OCI-LY1 (cell line): ENCODE measurements around the gene SAMD11.
"Not testable (repeated sequence)": the region's sequence is repeated elsewhere in the genome, so short reads cannot be mapped to it uniquely, and the experiment has no call there.

Source experiments
- CTCF ChIP-seq: fragments of 200-600 bp; sonication (generic), shearing (Covaris generic); IDR thresholded peaks from 2 replicates; pipeline ENCODE4 v1.5.1; 2017; ENCODE audit warnings: mild to moderate bottlenecking, antibody characterized with exemption, low read length, moderate library complexity, mixed read lengths
- EZH2 ChIP-seq: fragments of 200-600 bp; sonication (generic), shearing (Covaris generic); IDR thresholded peaks from 2 replicates; pipeline ENCODE4 v1.8.0; 2017; ENCODE audit warnings: borderline replicate concordance, mixed run types, mild to moderate bottlenecking, antibody characterized with exemption, low read length, moderate library complexity, mixed read lengths

- not testable (repeated sequence) for TF ChIP-seq CTCF, EZH2
These were observed 53.1 kb downstream of the SAMD11 start for GRCh38 chr1:976791-977190.
